GM21737 (cell line): ENCODE measurements around the gene DKK1.

Source experiments
- ATAC-seq: cut with Tn5 transposase; IDR thresholded peaks from one replicate; pipeline ENCODE4 v1.9.1; 2021; ENCODE audit warnings: mild to moderate bottlenecking, moderate library complexity; ENCODE audit not compliant: unreplicated experiment

DKK1 gene, protein sequence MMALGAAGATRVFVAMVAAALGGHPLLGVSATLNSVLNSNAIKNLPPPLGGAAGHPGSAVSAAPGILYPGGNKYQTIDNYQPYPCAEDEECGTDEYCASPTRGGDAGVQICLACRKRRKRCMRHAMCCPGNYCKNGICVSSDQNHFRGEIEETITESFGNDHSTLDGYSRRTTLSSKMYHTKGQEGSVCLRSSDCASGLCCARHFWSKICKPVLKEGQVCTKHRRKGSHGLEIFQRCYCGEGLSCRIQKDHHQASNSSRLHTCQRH

DNA sequence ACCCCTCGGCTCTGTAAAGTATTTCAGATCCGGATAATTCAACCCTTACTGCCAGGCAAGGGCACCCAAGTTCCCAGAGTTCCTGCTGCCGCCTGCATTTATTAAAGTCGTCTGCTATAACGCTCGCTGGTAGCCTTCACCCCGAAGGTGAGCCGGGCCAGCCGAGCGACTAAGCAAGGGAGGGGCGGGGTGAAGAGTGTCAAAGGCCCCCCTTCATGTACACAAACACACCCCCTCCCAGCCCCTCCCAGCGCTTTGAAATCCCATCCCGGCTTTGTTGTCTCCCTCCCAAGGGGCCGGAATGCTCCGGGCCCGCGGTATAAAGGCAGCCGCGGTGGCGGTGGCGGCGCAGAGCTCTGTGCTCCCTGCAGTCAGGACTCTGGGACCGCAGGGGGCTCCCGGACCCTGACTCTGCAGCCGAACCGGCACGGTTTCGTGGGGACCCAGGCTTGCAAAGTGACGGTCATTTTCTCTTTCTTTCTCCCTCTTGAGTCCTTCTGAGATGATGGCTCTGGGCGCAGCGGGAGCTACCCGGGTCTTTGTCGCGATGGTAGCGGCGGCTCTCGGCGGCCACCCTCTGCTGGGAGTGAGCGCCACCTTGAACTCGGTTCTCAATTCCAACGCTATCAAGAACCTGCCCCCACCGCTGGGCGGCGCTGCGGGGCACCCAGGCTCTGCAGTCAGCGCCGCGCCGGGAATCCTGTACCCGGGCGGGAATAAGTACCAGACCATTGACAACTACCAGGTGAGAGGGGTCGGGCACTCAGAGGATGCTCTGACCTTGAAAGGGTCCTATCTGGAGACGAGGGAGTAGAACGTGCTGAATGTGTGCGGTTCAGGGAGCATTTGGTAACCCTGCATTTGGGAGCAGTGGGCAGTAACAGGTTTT lies at the start of gene DKK1:
TSS of gene DKK1 (plus strand) at position 349 of the 889 bp plus-strand sequence. CDS start at position 503, 154 bp downstream.
- ATAC-seq, result peak; percentile 56

DNA sequence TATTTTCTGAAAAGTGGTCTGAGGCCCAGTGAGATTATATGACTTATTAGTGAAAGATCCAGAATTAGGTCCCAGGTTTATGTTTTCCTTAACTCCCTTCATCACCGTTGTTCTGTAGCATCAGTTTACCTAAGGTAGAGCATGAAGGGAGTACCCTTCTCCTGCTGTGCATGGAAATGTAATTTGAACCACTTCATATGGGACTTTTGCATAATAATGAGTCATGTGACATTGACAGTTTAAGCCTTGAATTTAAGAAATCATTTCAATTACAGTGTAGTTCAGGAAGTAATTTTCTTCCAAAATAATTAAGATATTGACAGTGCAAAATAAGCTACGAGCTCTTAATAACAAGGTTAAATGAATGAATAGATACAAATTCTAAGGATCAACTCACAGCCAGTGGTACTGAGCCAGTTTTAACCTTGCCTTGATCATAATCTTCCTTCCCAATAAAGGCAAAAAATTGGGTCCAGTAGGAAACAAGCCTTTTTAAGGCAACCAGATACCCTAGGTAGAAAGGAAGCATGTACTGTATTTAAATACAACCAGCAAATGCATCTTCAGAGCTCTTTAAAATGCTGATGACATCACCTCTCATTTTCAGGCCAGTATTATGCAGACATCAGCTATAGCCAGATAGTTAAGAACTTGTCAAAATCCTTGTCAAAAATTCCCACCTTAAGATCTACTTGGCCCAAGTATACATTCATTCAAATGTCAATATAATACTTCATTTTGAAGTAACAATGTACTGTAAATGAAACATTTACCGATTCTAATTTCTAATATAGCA lies 48.8 kb upstream of the DKK1 start:
- ATAC-seq, result no peak

DNA sequence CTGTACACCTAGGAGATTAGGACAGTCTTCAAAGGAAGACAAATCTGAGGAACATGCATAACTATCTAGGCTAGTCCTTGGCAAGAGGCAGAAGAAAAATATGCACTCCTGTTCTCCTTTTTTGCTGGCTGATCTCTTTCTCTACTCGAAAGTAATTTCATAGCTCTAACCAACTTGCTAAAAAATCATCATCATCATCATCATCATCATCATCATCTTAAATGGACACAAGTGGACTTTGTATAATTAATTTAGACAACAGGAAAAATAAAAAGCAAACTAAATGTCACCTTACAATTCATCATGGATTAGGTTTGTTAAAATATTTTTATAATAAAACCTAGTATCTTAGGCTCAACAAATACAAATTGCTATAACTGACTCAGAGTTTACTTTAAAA lies 47.2 kb upstream of the DKK1 start:
- no peak for ATAC-seq

DNA sequence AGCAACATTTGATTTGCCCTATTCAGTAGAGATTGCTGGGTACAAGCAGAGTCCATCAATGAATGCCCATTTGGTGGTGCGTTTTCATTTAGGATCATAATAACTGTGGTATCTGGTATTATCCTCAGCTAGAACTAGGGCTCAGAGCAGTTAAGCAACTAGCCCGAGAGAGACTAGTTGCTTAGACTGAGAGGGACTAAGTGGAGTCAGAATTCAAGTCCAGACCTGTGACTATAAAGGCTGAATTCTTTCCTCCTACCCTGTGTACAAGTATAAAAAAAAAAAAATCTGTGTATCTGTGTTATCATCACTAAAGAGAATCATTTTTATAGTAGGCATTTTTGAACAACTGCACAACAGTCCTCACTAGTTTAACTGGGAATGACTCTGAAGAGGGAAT lies 45.3 kb upstream of the DKK1 start:
- no peak for ATAC-seq

DNA sequence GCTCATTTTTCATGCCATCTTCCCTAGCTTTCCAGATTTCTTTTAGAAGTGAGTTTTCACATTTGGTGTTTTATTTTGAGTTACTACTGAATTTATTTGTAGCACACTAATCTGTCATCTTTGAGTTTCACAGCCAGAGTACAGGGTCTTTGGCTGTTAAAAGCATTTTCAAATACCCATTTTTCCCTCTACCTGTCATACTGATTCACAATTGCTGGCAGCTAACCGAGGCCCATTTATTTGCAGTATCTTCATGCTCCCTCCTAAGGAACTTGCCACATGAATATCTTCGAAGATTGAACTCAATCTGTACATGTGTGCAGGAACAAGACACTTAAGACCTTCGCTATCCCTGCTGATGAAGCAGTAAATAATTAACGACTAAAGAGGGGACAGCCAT lies 44.8 kb upstream of the DKK1 start:
- ATAC-seq, result no peak

DNA sequence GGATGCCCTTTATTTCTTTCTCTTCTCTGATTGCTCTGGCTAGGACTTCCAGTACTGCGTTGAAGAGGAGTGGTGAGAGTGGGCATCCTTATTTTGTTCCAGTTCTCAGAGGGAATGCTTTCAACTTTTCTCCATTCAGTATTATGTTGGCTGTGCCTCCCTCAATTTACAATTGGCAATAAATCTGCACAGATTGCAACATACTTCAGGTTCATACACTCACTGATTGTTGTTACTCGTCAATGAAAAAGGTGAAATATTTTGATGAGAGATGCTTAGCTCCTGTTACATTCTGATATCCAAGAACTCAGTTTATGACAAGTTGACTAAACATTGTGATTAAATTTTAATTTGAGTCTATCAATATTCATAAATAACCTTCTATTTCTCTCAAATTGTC lies 37.9 kb upstream of the DKK1 start:
- ATAC-seq, result no peak

DNA sequence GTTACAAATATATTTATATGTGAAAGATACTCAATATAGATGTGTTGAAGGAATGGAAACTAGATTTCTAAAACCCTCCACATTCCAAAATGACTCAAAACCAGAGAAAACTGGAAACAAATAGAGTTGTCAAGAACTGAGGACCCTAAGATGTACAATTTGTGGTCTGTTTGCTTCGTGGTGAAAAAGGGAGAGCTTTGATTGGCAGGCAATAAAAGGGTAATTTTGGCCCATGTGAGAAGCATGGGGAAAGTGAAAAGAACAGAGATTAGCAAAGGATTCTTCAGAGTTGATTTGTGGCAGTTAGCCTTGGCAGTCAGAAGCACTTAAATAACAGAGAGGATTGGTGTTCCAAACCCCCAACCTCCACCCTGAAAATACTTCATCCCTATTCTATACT lies 37.1 kb upstream of the DKK1 start:
- no peak for ATAC-seq

DNA sequence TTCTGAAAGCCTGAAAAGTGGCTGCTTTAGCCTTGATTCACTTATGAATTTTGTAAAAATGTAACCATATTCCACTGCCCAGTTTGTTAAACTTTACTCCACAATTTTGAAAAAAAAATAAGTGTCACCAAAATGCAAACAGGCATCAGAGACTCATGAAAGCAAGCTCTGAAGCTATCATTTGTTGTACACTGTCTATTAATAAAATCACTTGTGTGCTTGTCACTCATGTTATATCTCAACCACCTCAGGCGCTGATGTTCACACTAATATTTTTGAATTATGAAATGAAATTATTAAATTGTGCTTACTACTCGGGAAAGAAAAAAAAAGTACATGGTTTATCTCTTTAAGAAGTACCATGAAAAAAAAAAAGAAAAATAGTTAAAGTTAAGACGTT lies 34.5 kb upstream of the DKK1 start:
- no peak for ATAC-seq

DNA sequence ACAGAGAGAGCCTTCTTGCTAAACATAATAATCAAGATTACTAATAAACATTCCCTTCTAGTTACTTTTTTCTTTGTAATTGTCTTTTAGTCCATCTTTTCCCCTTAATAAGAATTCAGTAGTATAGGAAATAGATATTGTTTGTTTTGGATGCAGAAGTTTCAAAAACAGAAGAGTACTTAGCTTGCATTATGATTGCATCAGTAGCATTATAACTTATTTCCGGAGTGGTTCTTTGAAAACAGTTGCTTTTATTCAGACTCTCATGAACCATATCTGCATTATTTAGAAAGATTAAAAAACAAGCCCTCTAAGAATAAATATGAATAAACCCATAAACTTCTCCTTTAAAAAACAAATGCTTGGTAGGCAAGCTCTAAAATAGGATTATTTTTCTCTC lies 34.0 kb upstream of the DKK1 start:
- no peak for ATAC-seq

DNA sequence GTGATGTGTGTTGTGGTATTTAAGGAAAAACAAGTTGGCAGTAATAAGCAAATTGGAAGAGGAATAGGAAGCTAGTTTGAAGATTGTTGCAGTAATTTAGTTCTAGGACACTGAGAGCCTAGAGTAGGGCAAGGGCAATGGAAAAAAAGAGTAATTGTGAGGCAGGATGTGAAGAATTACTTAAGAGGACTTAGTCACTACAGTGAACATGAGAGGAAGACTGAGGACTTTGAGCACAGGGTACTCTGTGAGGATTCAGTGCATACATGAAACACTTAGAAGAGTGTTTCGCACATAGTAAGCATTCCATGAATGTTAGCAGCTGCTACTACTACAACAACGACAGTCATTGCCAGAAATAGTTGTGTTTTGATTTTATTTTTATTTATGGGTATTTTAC lies 30.9 kb upstream of the DKK1 start:
- no peak for ATAC-seq

DNA sequence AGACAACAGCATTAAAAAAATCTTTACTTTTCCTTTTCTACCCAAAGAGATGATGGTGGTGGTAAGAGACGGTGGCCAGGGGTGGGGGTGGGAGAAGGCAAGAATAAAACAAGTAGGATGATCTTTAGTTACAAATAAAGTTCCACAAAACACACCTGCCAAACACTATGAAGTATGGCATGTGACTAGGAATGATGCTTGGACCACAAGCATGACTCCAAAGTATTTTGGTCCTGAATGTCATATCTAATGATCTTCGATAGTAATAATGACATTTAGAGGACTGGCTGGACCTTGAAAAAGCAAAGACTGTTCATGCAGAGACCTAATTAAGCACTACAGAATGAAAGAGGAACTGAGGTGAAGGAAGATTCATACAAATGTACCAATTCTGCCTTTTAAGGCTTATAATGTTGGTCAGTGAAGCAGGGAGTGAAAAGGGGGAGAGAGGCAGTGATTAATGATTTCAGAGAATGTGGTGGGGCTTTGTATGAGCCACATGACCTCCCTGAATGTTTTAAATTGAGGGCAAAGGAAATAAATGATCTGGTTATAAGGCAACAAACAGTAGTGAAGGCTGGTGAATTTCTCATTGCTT lies 29.6 kb upstream of the DKK1 start:
- ATAC-seq, result no peak

DNA sequence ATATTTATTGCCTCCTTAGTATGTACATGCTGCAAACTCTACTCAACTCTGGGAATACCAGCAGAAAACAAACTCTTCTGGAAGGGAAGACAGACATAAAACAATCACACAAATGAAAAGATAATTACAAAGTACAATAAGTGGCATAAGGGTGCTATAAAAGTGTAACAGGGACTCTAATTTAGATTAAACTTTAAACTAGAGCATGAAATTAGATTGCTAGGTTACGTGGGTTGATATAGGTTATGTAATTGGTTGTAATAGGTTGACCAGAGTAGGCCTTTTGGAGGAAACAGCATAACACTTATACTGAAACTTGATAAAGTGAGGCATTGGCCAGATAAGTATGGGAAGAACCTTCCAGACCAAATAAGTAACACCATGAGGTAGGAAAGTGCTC lies 26.2 kb upstream of the DKK1 start:
- ATAC-seq, result no peak

DNA sequence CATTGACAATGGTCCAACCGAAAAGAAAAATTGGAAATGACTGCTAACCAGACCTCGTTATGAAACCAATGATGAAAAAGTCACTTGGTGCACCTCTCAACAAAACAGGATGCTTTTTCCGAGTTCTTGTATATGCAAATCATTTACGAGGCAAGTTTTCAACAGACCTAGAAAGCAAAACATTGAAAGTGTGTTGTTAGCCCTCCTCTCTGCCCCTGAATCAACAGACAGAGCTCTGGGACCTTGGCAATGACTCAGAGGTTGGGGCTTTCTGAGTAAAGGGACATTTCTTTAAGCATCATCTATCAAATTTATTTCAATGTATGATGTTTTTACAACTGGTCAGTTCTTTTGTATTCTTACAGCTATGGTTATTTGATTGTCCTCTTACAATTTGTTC lies 16.3 kb upstream of the DKK1 start:
- no peak for ATAC-seq

DNA sequence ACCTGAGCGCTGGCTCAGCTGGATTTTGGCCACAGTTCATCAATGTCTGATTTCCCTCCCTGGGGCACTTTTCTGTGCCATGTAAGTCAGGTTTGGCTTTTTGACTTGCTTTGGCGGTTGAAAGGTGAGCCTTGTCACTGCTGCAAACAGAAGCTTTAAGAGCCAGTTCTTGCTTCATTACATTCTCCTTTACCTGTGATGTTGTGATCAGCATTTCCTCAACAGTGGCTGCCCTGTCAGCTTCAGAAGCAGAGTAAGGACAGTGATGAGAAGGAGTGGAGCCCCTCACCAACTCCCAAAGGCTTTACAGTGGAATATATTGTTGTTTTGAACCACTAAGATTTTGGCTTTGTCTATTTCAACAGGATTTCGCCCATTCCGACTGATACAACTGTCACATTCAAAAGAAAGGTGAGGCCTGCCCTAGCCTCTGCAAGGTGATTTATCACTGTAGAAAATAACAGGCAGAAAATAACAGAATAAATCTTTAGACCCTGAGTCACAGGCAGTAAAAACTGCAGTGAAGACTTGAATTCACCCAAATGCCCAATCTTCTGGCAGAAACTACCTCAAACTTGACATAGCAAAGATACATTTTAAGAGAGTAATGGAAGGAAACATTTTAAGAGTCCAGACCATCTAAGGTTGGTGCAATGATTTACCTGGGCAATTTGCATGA lies 13.3 kb upstream of the DKK1 start:
- ATAC-seq, result no peak

DNA sequence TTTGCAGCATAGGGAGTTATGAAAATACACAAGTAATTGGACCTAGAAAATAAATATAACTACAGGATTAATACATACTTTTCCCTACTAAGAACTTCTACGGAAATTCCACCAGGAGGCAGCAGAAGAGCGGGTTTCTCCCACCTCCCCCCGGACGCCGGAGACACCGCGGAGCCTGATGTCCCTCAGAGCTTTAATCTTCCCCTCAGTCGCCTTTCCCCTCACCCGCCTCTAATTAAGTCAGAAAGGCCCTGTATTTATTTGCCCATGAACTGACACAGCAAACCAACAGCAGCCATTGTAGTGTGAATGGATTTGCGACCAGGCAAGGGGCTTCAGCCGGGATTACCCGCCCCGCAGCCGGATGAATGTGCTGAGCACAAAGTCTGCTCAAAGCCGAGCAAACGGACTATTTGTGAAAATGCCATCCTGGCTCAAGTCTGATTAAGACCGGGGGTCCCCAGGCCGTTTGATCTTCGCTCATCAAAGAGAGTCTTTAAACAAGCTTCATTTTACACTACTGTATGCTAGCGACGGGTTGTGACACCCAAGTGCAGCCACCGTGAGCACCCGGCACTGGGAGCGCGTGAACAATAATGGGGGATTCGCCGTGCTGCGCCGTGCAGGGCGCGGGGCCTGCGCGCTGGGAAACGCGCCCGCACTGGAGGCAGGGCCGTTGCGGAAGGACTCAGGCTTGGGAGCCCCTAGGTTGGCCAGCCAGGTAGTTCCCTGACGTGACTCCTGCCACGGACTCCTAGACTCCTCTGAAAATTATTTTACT lies 5.6 kb upstream of the DKK1 start:
- no peak for ATAC-seq

DNA sequence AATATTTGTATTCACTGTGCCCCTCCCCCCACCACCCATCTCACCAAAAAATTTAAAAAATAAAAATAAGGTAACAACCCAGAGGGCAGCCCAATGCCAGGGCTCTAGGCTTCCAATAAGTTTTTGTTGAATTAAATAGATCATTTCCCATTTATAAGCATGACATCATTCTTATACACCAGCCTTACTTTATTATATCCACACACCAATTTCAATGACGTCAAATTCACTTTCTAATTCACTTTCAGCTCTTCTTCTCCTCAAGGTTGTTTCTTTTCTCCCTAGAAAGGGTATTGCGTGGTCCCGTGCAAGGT lies 1.2 kb upstream of the DKK1 start:
- ATAC-seq, result no peak

DNA sequence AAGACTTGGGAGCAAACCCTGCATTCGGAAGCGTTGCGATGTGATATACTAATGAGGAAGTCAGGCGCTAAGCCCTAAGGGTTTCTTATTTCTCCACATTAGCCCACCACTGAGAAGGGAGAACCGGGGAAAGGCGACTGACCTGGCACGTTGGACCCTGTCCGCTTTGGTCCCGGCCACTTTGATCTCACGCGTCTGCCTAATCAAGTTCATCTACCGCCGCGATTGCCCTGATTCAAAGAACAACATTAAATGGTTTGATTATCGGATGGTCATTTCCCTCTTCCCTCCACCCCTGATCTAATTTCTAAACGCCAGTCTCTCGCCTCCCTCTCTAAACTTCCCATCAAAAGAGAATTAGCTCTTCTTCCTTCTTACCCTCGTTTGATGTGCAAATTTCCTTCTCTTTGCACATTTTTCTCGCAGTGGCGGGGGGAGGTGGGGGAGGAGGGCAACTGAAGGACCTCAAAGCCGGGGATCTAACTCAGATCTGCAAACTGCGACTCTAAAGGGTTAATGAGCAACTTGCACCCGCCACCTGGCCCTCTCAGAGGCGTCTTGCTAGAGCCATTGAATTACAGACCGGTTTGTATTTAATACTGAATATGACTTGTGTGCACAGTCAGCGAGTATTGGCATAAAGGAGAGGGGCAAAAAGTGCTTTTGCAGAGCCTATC lies 687 bp upstream of the DKK1 start:
- ATAC-seq, result peak; percentile 17

DNA sequence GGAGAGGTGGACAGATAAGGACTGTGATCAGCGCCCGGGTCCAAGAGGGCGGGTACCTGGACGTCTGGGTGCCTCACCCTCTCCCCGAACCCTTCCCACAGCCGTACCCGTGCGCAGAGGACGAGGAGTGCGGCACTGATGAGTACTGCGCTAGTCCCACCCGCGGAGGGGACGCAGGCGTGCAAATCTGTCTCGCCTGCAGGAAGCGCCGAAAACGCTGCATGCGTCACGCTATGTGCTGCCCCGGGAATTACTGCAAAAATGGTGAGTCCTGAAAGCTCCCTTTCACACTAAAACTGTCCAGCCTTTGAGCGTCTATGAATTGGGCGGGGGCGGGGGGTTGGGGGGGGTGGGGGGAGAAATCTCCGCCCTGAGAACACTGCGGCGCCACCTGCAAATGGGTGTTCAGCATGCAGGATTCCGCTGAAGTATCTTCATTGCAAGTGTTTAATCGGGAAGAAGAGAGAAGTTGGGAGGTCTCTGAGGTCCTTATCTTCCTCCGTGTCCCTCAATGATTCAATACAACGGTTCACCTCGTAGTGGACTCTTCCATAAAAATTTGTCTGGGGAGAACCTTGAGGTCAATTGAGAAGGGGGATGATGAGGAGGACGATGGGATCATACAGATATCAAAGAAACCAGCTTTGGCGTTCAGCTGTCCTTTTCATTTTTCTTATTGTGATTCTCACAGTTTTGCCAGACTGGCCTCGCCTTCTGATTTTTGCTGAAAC lies 906 bp downstream of the DKK1 start:
- ATAC-seq, result no peak

DNA sequence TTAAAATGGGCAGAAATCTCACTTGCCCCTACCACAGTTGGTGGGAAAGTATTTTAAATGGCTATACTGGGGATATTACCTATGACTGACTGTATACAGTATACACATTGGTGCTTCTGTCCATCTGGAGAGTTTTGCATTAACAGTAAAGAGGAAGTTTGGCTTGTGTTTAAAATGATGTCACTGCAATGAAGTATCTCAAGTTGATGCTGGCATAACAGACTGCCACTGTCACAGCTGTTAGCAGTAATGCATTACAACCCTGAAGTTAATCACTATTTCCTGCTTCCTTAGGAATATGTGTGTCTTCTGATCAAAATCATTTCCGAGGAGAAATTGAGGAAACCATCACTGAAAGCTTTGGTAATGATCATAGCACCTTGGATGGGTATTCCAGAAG lies 1.9 kb downstream of the DKK1 start:
- ATAC-seq, result no peak
